HEK293 (cell line): ENCODE results near the gene CNTNAP4.

Experiments used
- CTCF ChIA-PET: fragments of 350-600 bp; formaldehyde crosslinking; extraction: SDS; loops from one replicate; lab custom pipeline; 2021; ENCODE audit warnings: antibody characterized with exemption; lab: Yijun Ruan, JAX
- POLR2A ChIA-PET: fragments of 300-600 bp; formaldehyde crosslinking; extraction: SDS; loops from one replicate; lab custom pipeline; 2020; ENCODE audit warnings: antibody characterized with exemption, inconsistent platforms; lab: Yijun Ruan, JAX
- H3K27ac ChIP-seq: fragments of 200-500 bp; sonication (Bioruptor generic); 2 replicates; pipeline ENCODE4 v1.5.1; 2014; ENCODE audit warnings: low read depth, low read length, control low read depth, inconsistent platforms; ENCODE audit errors: extremely low read depth
- H3K36me3 ChIP-seq, 2 experiments: fragments of 200-500 bp in 1 of 2; sonication (Bioruptor generic) in 1 of 2; 1 replicate in 1 of 2; 2 replicates in 1 of 2; pipeline ENCODE4 v1.5.1; 2014 to 2017; ENCODE audit warnings: inconsistent platforms in 2 of 2, low read length in 2 of 2; ENCODE audit not compliant: control insufficient read depth in 2 of 2, insufficient read depth in 1 of 2
- H3K4me1 ChIP-seq: fragments of 200-500 bp; sonication (Bioruptor generic); 2 replicates; pipeline ENCODE4 v1.5.1; 2014; ENCODE audit warnings: mild to moderate bottlenecking, low read length, inconsistent platforms; ENCODE audit not compliant: control insufficient read depth, insufficient read depth
- H3K4me3 ChIP-seq: 2 replicates; pipeline ENCODE4 v1.5.1; 2011; ENCODE audit warnings: low read depth, mild to moderate bottlenecking, control low read depth, low read length, moderate library complexity
- H3K9me3 ChIP-seq: fragments of 200-500 bp; sonication (Bioruptor generic); 2 replicates; pipeline ENCODE4 v1.5.1; 2014; ENCODE audit warnings: low read depth, low read length, inconsistent platforms; ENCODE audit not compliant: control insufficient read depth, insufficient read depth
- BCL11B ChIP-seq: fragments of 450-650 bp; formaldehyde crosslinking; IDR thresholded peaks from 2 replicates; pipeline ENCODE4 v1.5.1; 2016; ENCODE audit warnings: low read depth, missing biosample characterization, missing genetic modification characterization
- GLI2 ChIP-seq: fragments of 450-650 bp; formaldehyde crosslinking; IDR thresholded peaks from 2 replicates; pipeline ENCODE4; 2017; ENCODE audit warnings: missing biosample characterization, missing genetic modification characterization, low read depth, borderline replicate concordance
- GLI4 ChIP-seq: fragments of 450-650 bp; formaldehyde crosslinking; IDR thresholded peaks from 2 replicates; pipeline ENCODE4 v1.5.1; 2016; ENCODE audit warnings: missing biosample characterization, missing genetic modification characterization
- GLIS2 ChIP-seq: fragments of 450-650 bp; formaldehyde crosslinking; IDR thresholded peaks from 2 replicates; pipeline ENCODE4 v1.5.1; 2016; ENCODE audit warnings: missing biosample characterization, missing genetic modification characterization
- OSR2 ChIP-seq: fragments of 450-650 bp; formaldehyde crosslinking; IDR thresholded peaks from 2 replicates; pipeline ENCODE4 v1.5.1; 2016; ENCODE audit warnings: missing biosample characterization, missing genetic modification characterization
- TRIM28 ChIP-seq: IDR thresholded peaks from 2 replicates; pipeline ENCODE4 v1.6.1; 2011; ENCODE audit warnings: low read length, control low read depth, borderline replicate concordance
- ZNF223 ChIP-seq: fragments of 450-650 bp; formaldehyde crosslinking; IDR thresholded peaks from 2 replicates; pipeline ENCODE4 v1.5.1; 2016; ENCODE audit warnings: missing biosample characterization, missing genetic modification characterization
- ZNF239 ChIP-seq: fragments of 450-650 bp; formaldehyde crosslinking; IDR thresholded peaks from 2 replicates; pipeline ENCODE4 v1.5.1; 2016; ENCODE audit warnings: missing biosample characterization, missing genetic modification characterization
- ZNF266 ChIP-seq: fragments of 450-650 bp; formaldehyde crosslinking; IDR thresholded peaks from 2 replicates; pipeline ENCODE4 v1.5.1; 2016; ENCODE audit warnings: missing biosample characterization, missing genetic modification characterization, low read depth
- ZNF274 ChIP-seq, 2 experiments: fragments of 200-500 bp in 1 of 2; fragments of 450-650 bp in 1 of 2; sonication (Bioruptor generic) in 1 of 2; formaldehyde crosslinking in 1 of 2; IDR thresholded peaks; 2 replicates each; pipeline versions ENCODE4 v1.5.1 to v1.6.1; 2014 to 2016; ENCODE audit warnings: borderline replicate concordance in 1 of 2, inconsistent platforms in 1 of 2, low read length in 1 of 2, missing biosample characterization in 1 of 2, missing genetic modification characterization in 1 of 2
- ZNF292 ChIP-seq: fragments of 450-650 bp; formaldehyde crosslinking; IDR thresholded peaks from 2 replicates; pipeline ENCODE4 v1.5.1; 2016; ENCODE audit warnings: low read depth, missing biosample characterization, missing genetic modification characterization, borderline replicate concordance
- ZNF335 ChIP-seq: fragments of 450-650 bp; formaldehyde crosslinking; conservative IDR thresholded peaks from 2 replicates; pipeline ENCODE4 v1.5.1; 2016; ENCODE audit warnings: missing biosample characterization, missing genetic modification characterization
- ZNF37A ChIP-seq: fragments of 450-650 bp; IDR thresholded peaks from 2 replicates; pipeline ENCODE4 v1.5.1; 2018; ENCODE audit warnings: missing biosample characterization, missing genetic modification characterization
- ZNF404 ChIP-seq: fragments of 450-650 bp; formaldehyde crosslinking; IDR thresholded peaks from 2 replicates; pipeline ENCODE4 v1.5.1; 2017; ENCODE audit warnings: missing biosample characterization, missing genetic modification characterization
- ZNF416 ChIP-seq: fragments of 450-650 bp; formaldehyde crosslinking; IDR thresholded peaks from 2 replicates; pipeline ENCODE4 v1.5.1; 2016; ENCODE audit warnings: missing biosample characterization, missing genetic modification characterization
- ZNF501 ChIP-seq: fragments of 450-650 bp; formaldehyde crosslinking; IDR thresholded peaks from 2 replicates; pipeline ENCODE4 v1.5.1; 2016; ENCODE audit warnings: missing biosample characterization, missing genetic modification characterization
- ZNF548 ChIP-seq: fragments of 450-650 bp; formaldehyde crosslinking; IDR thresholded peaks from 2 replicates; pipeline ENCODE4 v1.5.1; 2016; ENCODE audit warnings: missing biosample characterization, missing genetic modification characterization
- ZNF558 ChIP-seq: fragments of 450-650 bp; formaldehyde crosslinking; IDR thresholded peaks from 2 replicates; pipeline ENCODE4 v1.5.1; 2016; ENCODE audit warnings: missing biosample characterization, missing genetic modification characterization
- ZNF624 ChIP-seq: fragments of 450-650 bp; formaldehyde crosslinking; IDR thresholded peaks from 2 replicates; pipeline ENCODE4 v1.5.1; 2017; ENCODE audit warnings: missing biosample characterization, missing genetic modification characterization
- TF ChIP-seq, protein P1 (sequence below): sonication (generic); formaldehyde crosslinking; IDR thresholded peaks from 2 replicates; pipeline ENCODE4 v1.8.1; 2022; ENCODE audit warnings: mild to moderate bottlenecking, moderate library complexity, missing genetic modification reagents
- TF ChIP-seq, protein P2 (sequence below): fragments of 450-650 bp; formaldehyde crosslinking; IDR thresholded peaks from 2 replicates; pipeline ENCODE4 v1.5.1; 2016; ENCODE audit warnings: missing biosample characterization, missing genetic modification characterization
- TF ChIP-seq, protein P3 (sequence below): fragments of 450-650 bp; formaldehyde crosslinking; IDR thresholded peaks from 2 replicates; pipeline ENCODE4 v1.5.1; 2016; ENCODE audit warnings: missing biosample characterization, missing genetic modification characterization

CNTNAP4 gene

DNA sequence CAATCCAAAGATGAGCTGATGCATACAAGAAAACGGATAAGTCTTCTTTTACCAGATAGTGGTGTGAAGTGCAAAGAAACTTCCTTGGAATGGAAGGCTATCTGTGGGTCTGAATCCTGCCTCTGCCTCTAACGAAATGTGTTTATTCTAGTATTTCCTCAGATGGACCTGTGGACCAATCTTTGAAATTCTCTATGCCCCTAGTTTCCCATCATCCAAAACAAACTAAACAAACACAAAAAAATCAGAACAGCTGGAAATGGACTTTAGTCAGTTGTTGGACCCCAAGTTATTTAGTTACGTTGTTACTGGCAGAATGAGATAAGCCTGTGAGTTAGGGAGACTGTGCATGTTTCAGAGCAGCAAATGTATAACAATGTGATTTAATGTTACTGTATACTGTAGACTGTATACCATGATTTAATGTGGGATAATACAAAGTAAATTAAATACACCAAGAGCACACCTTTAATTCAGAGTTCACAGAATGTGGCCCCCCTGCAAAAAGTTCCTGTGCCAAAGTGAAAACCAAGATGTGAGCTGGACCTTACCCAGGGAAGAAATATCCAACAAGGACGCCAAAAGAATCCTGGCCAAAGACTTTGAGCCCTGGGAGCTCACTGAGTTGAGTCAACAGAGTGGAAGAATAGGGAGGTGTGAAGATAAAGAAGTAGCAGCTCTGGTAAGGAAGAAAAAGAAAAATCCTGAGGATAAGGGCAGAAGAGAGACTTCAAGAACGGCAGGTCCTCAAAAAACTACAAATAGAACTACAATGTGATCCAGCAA, 255.2 kb downstream of the CNTNAP4 start:
- POLR2A ChIA-PET, result no interaction called here
- Histone ChIP-seq H3K27ac (no peak overlapping the region), H3K4me3 (no peak overlapping the region), H3K36me3 (no peaks in the 10 kb centered on the region), H3K4me1 (no peaks in the 10 kb centered on the region), H3K9me3 (no peaks in the 10 kb centered on the region)
- CTCF ChIA-PET, result interaction anchor here (0.6 kb wide), 1 partner anchor 45 kb away, joined by 4 read pairs; no protein-coding TSS in a partner anchor
- no peak for TF ChIP-seq ZNF558
- TF ChIP-seq, protein P1, sequence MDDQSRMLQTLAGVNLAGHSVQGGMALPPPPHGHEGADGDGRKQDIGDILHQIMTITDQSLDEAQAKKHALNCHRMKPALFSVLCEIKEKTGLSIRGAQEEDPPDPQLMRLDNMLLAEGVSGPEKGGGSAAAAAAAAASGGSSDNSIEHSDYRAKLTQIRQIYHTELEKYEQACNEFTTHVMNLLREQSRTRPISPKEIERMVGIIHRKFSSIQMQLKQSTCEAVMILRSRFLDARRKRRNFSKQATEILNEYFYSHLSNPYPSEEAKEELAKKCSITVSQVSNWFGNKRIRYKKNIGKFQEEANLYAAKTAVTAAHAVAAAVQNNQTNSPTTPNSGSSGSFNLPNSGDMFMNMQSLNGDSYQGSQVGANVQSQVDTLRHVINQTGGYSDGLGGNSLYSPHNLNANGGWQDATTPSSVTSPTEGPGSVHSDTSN (CRISPR knock-in tag), result no peak
- TF ChIP-seq OSR2, result no peak
- TF ChIP-seq, protein P2, sequence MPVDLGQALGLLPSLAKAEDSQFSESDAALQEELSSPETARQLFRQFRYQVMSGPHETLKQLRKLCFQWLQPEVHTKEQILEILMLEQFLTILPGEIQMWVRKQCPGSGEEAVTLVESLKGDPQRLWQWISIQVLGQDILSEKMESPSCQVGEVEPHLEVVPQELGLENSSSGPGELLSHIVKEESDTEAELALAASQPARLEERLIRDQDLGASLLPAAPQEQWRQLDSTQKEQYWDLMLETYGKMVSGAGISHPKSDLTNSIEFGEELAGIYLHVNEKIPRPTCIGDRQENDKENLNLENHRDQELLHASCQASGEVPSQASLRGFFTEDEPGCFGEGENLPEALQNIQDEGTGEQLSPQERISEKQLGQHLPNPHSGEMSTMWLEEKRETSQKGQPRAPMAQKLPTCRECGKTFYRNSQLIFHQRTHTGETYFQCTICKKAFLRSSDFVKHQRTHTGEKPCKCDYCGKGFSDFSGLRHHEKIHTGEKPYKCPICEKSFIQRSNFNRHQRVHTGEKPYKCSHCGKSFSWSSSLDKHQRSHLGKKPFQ (tag by site-specific recombination), result no peak
- no peak for TF ChIP-seq ZNF266 (tag by site-specific recombination)
- TF ChIP-seq ZNF416 (tag by site-specific recombination), result no peak
- no peak for TF ChIP-seq GLIS2
- TF ChIP-seq ZNF223 (tag by site-specific recombination), result no peak
- no peak for TF ChIP-seq GLI2
- no peak for TF ChIP-seq ZNF624 (tag by site-specific recombination)
- no peak for TF ChIP-seq ZNF292 (tag by site-specific recombination)
- TF ChIP-seq ZNF548, result no peak

DNA sequence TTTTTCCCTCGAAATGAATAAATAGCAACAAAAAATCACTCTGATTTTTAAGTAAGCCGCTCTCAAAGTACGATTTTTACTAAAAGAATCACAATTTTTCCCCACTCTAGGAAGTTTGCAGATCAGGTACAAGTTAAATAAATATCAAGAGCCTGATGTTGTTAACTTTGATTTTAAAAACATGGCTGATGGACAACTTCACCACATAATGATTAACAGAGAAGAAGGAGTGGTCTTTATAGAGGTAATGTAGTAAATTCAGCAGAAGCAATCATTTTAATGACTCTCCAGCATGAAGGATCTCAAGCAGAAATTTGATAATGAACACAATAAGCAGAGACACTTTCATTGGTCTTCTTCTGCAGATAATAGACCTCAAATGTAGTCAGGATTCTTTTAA, 262.4 kb downstream of the CNTNAP4 start:
- CTCF ChIA-PET, result no interaction called here
- H3K4me1 ChIP-seq, result no peaks in the 10 kb centered on the region
- H3K9me3 ChIP-seq, result no peaks in the 10 kb centered on the region
- TF ChIP-seq, protein P3, sequence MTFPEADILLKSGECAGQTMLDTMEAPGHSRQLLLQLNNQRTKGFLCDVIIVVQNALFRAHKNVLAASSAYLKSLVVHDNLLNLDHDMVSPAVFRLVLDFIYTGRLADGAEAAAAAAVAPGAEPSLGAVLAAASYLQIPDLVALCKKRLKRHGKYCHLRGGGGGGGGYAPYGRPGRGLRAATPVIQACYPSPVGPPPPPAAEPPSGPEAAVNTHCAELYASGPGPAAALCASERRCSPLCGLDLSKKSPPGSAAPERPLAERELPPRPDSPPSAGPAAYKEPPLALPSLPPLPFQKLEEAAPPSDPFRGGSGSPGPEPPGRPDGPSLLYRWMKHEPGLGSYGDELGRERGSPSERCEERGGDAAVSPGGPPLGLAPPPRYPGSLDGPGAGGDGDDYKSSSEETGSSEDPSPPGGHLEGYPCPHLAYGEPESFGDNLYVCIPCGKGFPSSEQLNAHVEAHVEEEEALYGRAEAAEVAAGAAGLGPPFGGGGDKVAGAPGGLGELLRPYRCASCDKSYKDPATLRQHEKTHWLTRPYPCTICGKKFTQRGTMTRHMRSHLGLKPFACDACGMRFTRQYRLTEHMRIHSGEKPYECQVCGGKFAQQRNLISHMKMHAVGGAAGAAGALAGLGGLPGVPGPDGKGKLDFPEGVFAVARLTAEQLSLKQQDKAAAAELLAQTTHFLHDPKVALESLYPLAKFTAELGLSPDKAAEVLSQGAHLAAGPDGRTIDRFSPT (tag by site-specific recombination), result no peak
- no peak for TF ChIP-seq ZNF335
- TF ChIP-seq GLI4 (tag by site-specific recombination), result no peak
- no peak for TF ChIP-seq BCL11B (tag by site-specific recombination)
- no peak for TF ChIP-seq TRIM28
- TF ChIP-seq ZNF501 (tag by site-specific recombination), result no peak
- no peak for TF ChIP-seq ZNF558
- no peak for TF ChIP-seq ZNF239 (tag by site-specific recombination)
- TF ChIP-seq, protein P1 (CRISPR knock-in tag), result no peak
- no peak for TF ChIP-seq ZNF404
- TF ChIP-seq ZNF274 (IDR thresholded peaks at IDR 0.05; ENCODE audit: low read length), result no peak
- TF ChIP-seq ZNF274 (tag by site-specific recombination; IDR thresholded peaks at IDR 0.05; ENCODE audit: borderline replicate concordance), result no peak
- TF ChIP-seq ZNF37A, result no peak
- POLR2A ChIA-PET, result no interaction called here
- H3K4me3 ChIP-seq, result no peak overlapping the region
- H3K27ac ChIP-seq, result no peak overlapping the region
- H3K36me3 ChIP-seq, result no peaks in the 10 kb centered on the region
